Activated CD4-positive, alpha-beta T cell treated with anti-CD3 and anti-CD28 coated beads, Interleukin-2, amount 10 ng/mL, durations not matched to agents 24 days and 14 days (primary cell): ENCODE measurements around the gene RIPOR3. TPM values are rescaled to one million over a fixed set of nuclear protein-coding genes. Genes with fewer than 3 reads are reported as not detected.
"Not testable (repeated sequence)": the region's sequence is repeated elsewhere in the genome, so short reads cannot be mapped to it uniquely, and the experiment has no call there.

Experiments
- DNase-seq: peaks from one replicate; pipeline ENCODE4 v3.0.0; 2022
- H3K27ac Mint-ChIP-seq: one replicate; pipeline ENCODE4 v1.8.0; 2022; ENCODE audit warnings: mild to moderate bottlenecking, mixed read lengths
- H3K27me3 Mint-ChIP-seq: one replicate; pipeline ENCODE4 v1.8.0; 2022; ENCODE audit warnings: mixed read lengths
- H3K36me3 Mint-ChIP-seq: one replicate; pipeline ENCODE4 v1.8.0; 2022; ENCODE audit warnings: low read depth, mild to moderate bottlenecking, mixed read lengths
- H3K4me1 Mint-ChIP-seq: one replicate; pipeline ENCODE4 v1.8.0; 2021; ENCODE audit warnings: mixed read lengths
- H3K4me3 Mint-ChIP-seq: one replicate; pipeline ENCODE4 v1.8.0; 2022; ENCODE audit warnings: mild to moderate bottlenecking, moderate library complexity, mixed read lengths
- H3K9me3 Mint-ChIP-seq: one replicate; pipeline ENCODE4 v1.8.0; 2021; ENCODE audit warnings: mixed read lengths
- intact Hi-C: fragments of 100-400 bp; cut with micrococcal nuclease; formaldehyde crosslinking; loops from one replicate; pipeline ENCODE4 v1.15.1; 2023
- total RNA-seq: library from RNA; stranded (reverse); gene quantifications from 2 replicates; pipeline ENCODE4 v1.2.3, GENCODE V29; 2022

Gene RIPOR3
- total RNA-seq, 1 donor from 2014 or later = not detected

- Mint-ChIP-seq H3K27me3 (no peaks in the 10 kb centered on the region), H3K4me1 (peaks cover 53% of the 10 kb centered on the region), H3K36me3 (peaks cover 53% of the 10 kb centered on the region), H3K9me3 (no peaks in the 10 kb centered on the region), H3K27ac (peak overlapping the region; percentile 12), H3K4me3 (no peak overlapping the region)
- DNase-seq = no peak
- intact Hi-C loops = loop anchor here (5.0 kb wide), 1 partner anchor 386 kb away; no protein-coding TSS in a partner anchor
Measured at GRCh38 chr20:50572938-50573777, 118.2 kb downstream of the RIPOR3 start.

GRCh38 chr20:50571466-50571865, 119.9 kb downstream of the RIPOR3 start:
- H3K27me3 Mint-ChIP-seq = no peaks in the 10 kb centered on the region
- peaks cover 60% of the 10 kb centered on the region for H3K36me3 Mint-ChIP-seq
- H3K4me3 Mint-ChIP-seq = no peak overlapping the region
- no peaks in the 10 kb centered on the region for H3K9me3 Mint-ChIP-seq
- no peak for DNase-seq
- peaks cover 67% of the 10 kb centered on the region for H3K4me1 Mint-ChIP-seq
- no peak overlapping the region for H3K27ac Mint-ChIP-seq
- intact Hi-C loops = loop anchor here (5.0 kb wide), 1 partner anchor 384 kb away; no protein-coding TSS in a partner anchor

- no peaks in the 10 kb centered on the region for H3K27me3 Mint-ChIP-seq
- H3K4me1 Mint-ChIP-seq = peaks cover 72% of the 10 kb centered on the region
- DNase-seq = peak; percentile 85
- peak overlapping the region; percentile 32 for H3K4me3 Mint-ChIP-seq
- intact Hi-C loops = loop anchor here (1.0 to 5.0 kb wide), 6 partner anchors 9 to 383 kb away; partner anchors contain the start of gene PTPN1
- H3K9me3 Mint-ChIP-seq = no peaks in the 10 kb centered on the region
- peaks cover 67% of the 10 kb centered on the region for H3K36me3 Mint-ChIP-seq
- peak overlapping the region; percentile 83 for H3K27ac Mint-ChIP-seq
Measured at GRCh38 chr20:50569864-50570836, 121.2 kb downstream of the RIPOR3 start.

- DNase-seq, H3K9me3 Mint-ChIP-seq, H3K27me3 Mint-ChIP-seq, intact Hi-C loops: not testable (repeated sequence)
- peak overlapping the region; percentile 32 for H3K4me3 Mint-ChIP-seq
- peak overlapping the region; percentile 83 for H3K27ac Mint-ChIP-seq
- H3K36me3 Mint-ChIP-seq = peaks cover 67% of the 10 kb centered on the region
- H3K4me1 Mint-ChIP-seq = peaks cover 74% of the 10 kb centered on the region
Measured at GRCh38 chr20:50569487-50569863, 121.9 kb downstream of the RIPOR3 start.

GRCh38 chr20:50568549-50568942, 122.8 kb downstream of the RIPOR3 start:
- H3K36me3 Mint-ChIP-seq = peaks cover 69% of the 10 kb centered on the region
- no peak for DNase-seq
- H3K4me3 Mint-ChIP-seq = no peak overlapping the region
- peak overlapping the region; percentile 83 for H3K27ac Mint-ChIP-seq
- H3K9me3 Mint-ChIP-seq = no peaks in the 10 kb centered on the region
- intact Hi-C loops = no loop called here
- H3K4me1 Mint-ChIP-seq = peaks cover 78% of the 10 kb centered on the region
- no peaks in the 10 kb centered on the region for H3K27me3 Mint-ChIP-seq

GRCh38 chr20:50567860-50568548, 123.3 kb downstream of the RIPOR3 start:
- Mint-ChIP-seq H3K27me3 (no peaks in the 10 kb centered on the region), H3K9me3 (no peaks in the 10 kb centered on the region), H3K36me3 (peaks cover 70% of the 10 kb centered on the region), H3K27ac (peak overlapping the region; percentile 58), H3K4me3 (peak overlapping the region; percentile 12), H3K4me1 (peaks cover 78% of the 10 kb centered on the region)
- intact Hi-C loops = no loop called here
- DNase-seq = no peak

GRCh38 chr20:50565871-50566270, 125.5 kb downstream of the RIPOR3 start:
- Mint-ChIP-seq H3K27me3 (no peaks in the 10 kb centered on the region), H3K4me3 (no peak overlapping the region), H3K27ac (no peak overlapping the region), H3K9me3 (no peaks in the 10 kb centered on the region), H3K4me1 (peaks cover 82% of the 10 kb centered on the region), H3K36me3 (peaks cover 78% of the 10 kb centered on the region)
- intact Hi-C loops = no loop called here
- no peak for DNase-seq

- DNase-seq = no peak
- H3K27ac Mint-ChIP-seq = no peak overlapping the region
- peaks cover 79% of the 10 kb centered on the region for H3K36me3 Mint-ChIP-seq
- no peaks in the 10 kb centered on the region for H3K27me3 Mint-ChIP-seq
- H3K4me1 Mint-ChIP-seq = peaks cover 80% of the 10 kb centered on the region
- intact Hi-C loops = no loop called here
- no peak overlapping the region for H3K4me3 Mint-ChIP-seq
- H3K9me3 Mint-ChIP-seq = no peaks in the 10 kb centered on the region
Measured at GRCh38 chr20:50565383-50565782, 126.0 kb downstream of the RIPOR3 start.

GRCh38 chr20:50563133-50563944, 128.0 kb downstream of the RIPOR3 start:
- no peak for DNase-seq
- H3K27ac Mint-ChIP-seq = peak overlapping the region; percentile 71
- no peaks in the 10 kb centered on the region for H3K27me3 Mint-ChIP-seq
- H3K4me1 Mint-ChIP-seq = peaks cover 72% of the 10 kb centered on the region
- H3K4me3 Mint-ChIP-seq = peak overlapping the region; percentile 4
- no peaks in the 10 kb centered on the region for H3K9me3 Mint-ChIP-seq
- intact Hi-C loops = loop anchor here (5.0 kb wide), 2 partner anchors 226 to 451 kb away; partner anchors contain the start of gene UBE2V1
- peaks cover 78% of the 10 kb centered on the region for H3K36me3 Mint-ChIP-seq

- Mint-ChIP-seq H3K27me3 (no peaks in the 10 kb centered on the region), H3K27ac (peak overlapping the region; percentile 94), H3K36me3 (peaks cover 73% of the 10 kb centered on the region), H3K9me3 (no peaks in the 10 kb centered on the region), H3K4me3 (peak overlapping the region; percentile 78), H3K4me1 (peaks cover 67% of the 10 kb centered on the region)
- no peak for DNase-seq
- intact Hi-C loops = loop anchor here (5.0 kb wide), 2 partner anchors 225 to 450 kb away; partner anchors contain the start of gene UBE2V1
Measured at GRCh38 chr20:50562262-50562701, 129.1 kb downstream of the RIPOR3 start.

- DNase-seq = peak; percentile 79
- Mint-ChIP-seq H3K9me3 (no peaks in the 10 kb centered on the region), H3K27ac (peak overlapping the region; percentile 94), H3K4me1 (peaks cover 62% of the 10 kb centered on the region), H3K27me3 (no peaks in the 10 kb centered on the region), H3K36me3 (peaks cover 71% of the 10 kb centered on the region), H3K4me3 (peak overlapping the region; percentile 78)
- intact Hi-C loops = loop anchor here (1.0 to 5.0 kb wide), 7 partner anchors 9 to 449 kb away; partner anchors contain the start of genes PTPN1 and UBE2V1
Measured at GRCh38 chr20:50561379-50562078, 129.8 kb downstream of the RIPOR3 start.

- no peak for DNase-seq
- Mint-ChIP-seq H3K4me3 (peak overlapping the region; percentile 78), H3K9me3 (no peaks in the 10 kb centered on the region), H3K27me3 (no peaks in the 10 kb centered on the region), H3K4me1 (peaks cover 60% of the 10 kb centered on the region), H3K27ac (peak overlapping the region; percentile 94), H3K36me3 (peaks cover 67% of the 10 kb centered on the region)
- intact Hi-C loops = loop anchor here (1.0 to 5.0 kb wide), 7 partner anchors 9 to 449 kb away; partner anchors contain the start of genes PTPN1 and UBE2V1
Measured at GRCh38 chr20:50560867-50561266, 130.5 kb downstream of the RIPOR3 start.
